Smooth muscle cell (in vitro differentiated cells): ENCODE measurements around the gene OR6C2. TPM values are rescaled to one million over a fixed set of nuclear protein-coding genes. Genes with fewer than 3 reads are reported as not detected.
"Not testable (repeated sequence)": the region's sequence is repeated elsewhere in the genome, so short reads cannot be mapped to it uniquely, and the experiment has no call there.

Experiments
- DNase-seq: peaks from one replicate; lab custom pipeline; 2025; ENCODE audit not compliant: unreplicated experiment; lab: John Stamatoyannopoulos, UW
- H2AFZ ChIP-seq: fragments of 200-600 bp; sonication (generic); 2 replicates; pipeline ENCODE4 v1.6.0; 2016; ENCODE audit warnings: antibody characterized with exemption, low read depth, mild to moderate bottlenecking
- H3F3A ChIP-seq: fragments of 200-600 bp; sonication (generic); 2 replicates; pipeline ENCODE4 v1.6.0; 2017; ENCODE audit warnings: antibody characterized with exemption, low read depth
- H3K27ac ChIP-seq: fragments of 200-600 bp; sonication (generic); 2 replicates; pipeline ENCODE4 v1.5.1; 2016; ENCODE audit warnings: low read depth, mild to moderate bottlenecking
- H3K27me3 ChIP-seq: fragments of 200-600 bp; sonication (generic); 2 replicates; pipeline ENCODE4 v1.6.1; 2016; ENCODE audit warnings: low read depth, mild to moderate bottlenecking
- H3K36me3 ChIP-seq: fragments of 200-600 bp; sonication (generic); 2 replicates; pipeline ENCODE4 v1.5.1; 2016; ENCODE audit warnings: low read depth
- H3K4me1 ChIP-seq: fragments of 200-600 bp; sonication (generic); 2 replicates; pipeline ENCODE4 v1.5.1; 2016; ENCODE audit warnings: low read depth
- H3K4me2 ChIP-seq: fragments of 200-600 bp; sonication (generic); 2 replicates; pipeline ENCODE4 v1.6.0; 2016; ENCODE audit warnings: mild to moderate bottlenecking
- H3K4me3 ChIP-seq: fragments of 200-600 bp; sonication (generic); 2 replicates; pipeline ENCODE4 v1.5.1; 2016; ENCODE audit warnings: mild to moderate bottlenecking
- H3K79me2 ChIP-seq: fragments of 200-600 bp; sonication (generic); 2 replicates; pipeline ENCODE4 v1.6.0; 2016; ENCODE audit warnings: low read depth, mild to moderate bottlenecking
- H3K9ac ChIP-seq: fragments of 200-600 bp; sonication (generic); 2 replicates; pipeline ENCODE4 v1.6.0; 2016; ENCODE audit warnings: low read depth
- H3K9me3 ChIP-seq: fragments of 200-600 bp; sonication (generic); replicated peaks from 2 replicates; pipeline ENCODE4 v1.5.1; 2016; ENCODE audit warnings: low read depth
- H4K20me1 ChIP-seq: fragments of 200-600 bp; sonication (generic); 2 replicates; pipeline ENCODE4 v1.6.0; 2016; ENCODE audit warnings: low read depth
- CTCF ChIP-seq: fragments of 200-600 bp; sonication (generic); IDR thresholded peaks from 2 replicates; pipeline ENCODE4 v1.5.1; 2017; ENCODE audit warnings: borderline replicate concordance, mild to moderate bottlenecking, antibody characterized with exemption; ENCODE audit not compliant: insufficient read depth, poor library complexity, severe bottlenecking
- WGBS: methylation state at CpG from one replicate; pipeline ENCODE4 v1.1.7; 2016; ENCODE audit warnings: low lambda C conversion rate; 5-methylcytosine and 5-hydroxymethylcytosine counted together
- polyA plus RNA-seq: library from polyadenylated mRNA; unstranded; fragments of >200 nt; fragmentation: Nextera tagmentation; extraction: Ambion mirVana; gene quantifications from 2 replicates; pipeline ENCODE4 v1.2.1, GENCODE V29; 2016
- total RNA-seq: library from RNA; depleted of rRNA; stranded (reverse); fragments of >200 nt; gene quantifications from 2 replicates; pipeline ENCODE4 v1.2.3, GENCODE V29; 2014

OR6C2 gene
- total and polyA plus RNA-seq, 2 experiments from 2014 or later = not detected

DNA sequence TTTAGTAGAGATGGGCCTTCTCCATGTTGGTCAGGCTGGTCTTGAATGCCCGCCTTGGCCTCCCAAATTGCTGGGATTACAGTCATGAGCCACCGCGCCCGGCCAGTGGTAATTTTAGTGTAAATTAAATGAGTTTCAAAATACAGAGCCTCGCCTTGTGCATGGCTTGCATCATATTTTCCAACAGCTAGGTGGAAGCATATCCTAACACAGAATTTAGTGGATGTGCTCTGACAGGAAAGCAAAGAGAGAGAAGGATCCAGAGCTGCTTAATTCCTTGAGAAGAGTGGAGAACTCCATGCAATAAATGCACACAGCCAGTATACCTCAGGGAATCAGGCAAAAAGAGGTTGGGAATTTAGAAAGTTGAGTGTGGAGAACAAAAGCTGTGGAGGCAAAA lies 2.5 kb downstream of the OR6C2 start:
- no peak for DNase-seq
- Histone ChIP-seq H3K27me3 (no peaks in the 10 kb centered on the region), H3K4me2 (no peak overlapping the region), H4K20me1 (no peaks in the 10 kb centered on the region), H3K4me1 (no peaks in the 10 kb centered on the region), H3K9me3 (no peaks in the 10 kb centered on the region), H3K27ac (no peak overlapping the region), H3K36me3 (no peaks in the 10 kb centered on the region), H2AFZ (no peak overlapping the region), H3K9ac (no peak overlapping the region), H3K79me2 (no peaks in the 10 kb centered on the region), H3K4me3 (no peak overlapping the region), H3F3A (no peaks in the 10 kb centered on the region)
- TF ChIP-seq CTCF = no peak
- 86% methylated on average over 5 of the region's 5 CpGs for WGBS

GRCh38 chr12:55448825-55449224 lies 4.9 kb downstream of the OR6C2 start:
- no peaks in the 10 kb centered on the region for H3K4me1 ChIP-seq
- H2AFZ ChIP-seq = no peak overlapping the region
- no peaks in the 10 kb centered on the region for H3K36me3 ChIP-seq
- no peaks in the 10 kb centered on the region for H3K9me3 ChIP-seq
- no peaks in the 10 kb centered on the region for H4K20me1 ChIP-seq
- no peak overlapping the region for H3K4me3 ChIP-seq
- no peak overlapping the region for H3K4me2 ChIP-seq
- H3K27me3 ChIP-seq = no peaks in the 10 kb centered on the region
- H3K79me2 ChIP-seq = no peaks in the 10 kb centered on the region
- no peak for DNase-seq
- no peaks in the 10 kb centered on the region for H3F3A ChIP-seq
- H3K27ac ChIP-seq = no peak overlapping the region
- H3K9ac ChIP-seq = no peak overlapping the region
- TF ChIP-seq CTCF = no peak

DNA sequence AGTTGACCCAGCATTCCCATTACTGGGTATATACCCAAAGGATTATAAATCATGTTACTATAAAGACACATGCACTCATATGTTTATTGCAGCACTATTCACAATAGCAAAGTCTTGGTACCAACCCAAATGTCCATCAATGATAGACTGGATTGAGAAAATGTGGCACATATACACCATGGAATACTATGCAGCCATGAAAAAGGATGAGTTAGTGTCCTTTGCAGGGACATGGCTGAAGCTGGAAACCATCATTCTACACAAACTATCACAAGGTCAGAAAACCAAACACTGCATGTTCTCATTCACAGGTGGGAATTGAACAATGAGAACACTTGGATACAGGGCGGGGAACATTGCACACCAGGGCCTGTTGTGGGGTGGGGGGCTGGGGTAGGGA lies 21.1 kb downstream of the OR6C2 start:
- 90% methylated on average over 1 of the region's 1 CpG for WGBS
- H2AFZ ChIP-seq = not testable (repeated sequence)

GRCh38 chr12:55467836-55468235 lies 24.0 kb downstream of the OR6C2 start:
- 88% methylated on average over 2 of the region's 2 CpGs for WGBS
- no peaks in the 10 kb centered on the region for H3K79me2 ChIP-seq
- H3K27ac ChIP-seq = no peak overlapping the region
- H4K20me1 ChIP-seq = no peaks in the 10 kb centered on the region
- no peaks in the 10 kb centered on the region for H3K9me3 ChIP-seq
- no peak overlapping the region for H3K9ac ChIP-seq
- no peak for TF ChIP-seq CTCF
- no peaks in the 10 kb centered on the region for H3K36me3 ChIP-seq
- H3K27me3 ChIP-seq = no peaks in the 10 kb centered on the region
- no peak overlapping the region for H3K4me2 ChIP-seq
- no peak overlapping the region for H3K4me3 ChIP-seq
- H3K4me1 ChIP-seq = no peaks in the 10 kb centered on the region
- H3F3A ChIP-seq = no peaks in the 10 kb centered on the region
- DNase-seq = no peak
- H2AFZ ChIP-seq = no peak overlapping the region

More for the DNA sequence above, 21.1 kb downstream of the OR6C2 start:
- not testable (repeated sequence) for H3K9me3 ChIP-seq, H3K4me1 ChIP-seq, H4K20me1 ChIP-seq, DNase-seq, H3K27me3 ChIP-seq, H3K9ac ChIP-seq, H3K4me3 ChIP-seq, H3K36me3 ChIP-seq, H3K79me2 ChIP-seq, H3F3A ChIP-seq, H3K4me2 ChIP-seq, H3K27ac ChIP-seq
